ENCODE results near the gene TPSD1.

DNA sequence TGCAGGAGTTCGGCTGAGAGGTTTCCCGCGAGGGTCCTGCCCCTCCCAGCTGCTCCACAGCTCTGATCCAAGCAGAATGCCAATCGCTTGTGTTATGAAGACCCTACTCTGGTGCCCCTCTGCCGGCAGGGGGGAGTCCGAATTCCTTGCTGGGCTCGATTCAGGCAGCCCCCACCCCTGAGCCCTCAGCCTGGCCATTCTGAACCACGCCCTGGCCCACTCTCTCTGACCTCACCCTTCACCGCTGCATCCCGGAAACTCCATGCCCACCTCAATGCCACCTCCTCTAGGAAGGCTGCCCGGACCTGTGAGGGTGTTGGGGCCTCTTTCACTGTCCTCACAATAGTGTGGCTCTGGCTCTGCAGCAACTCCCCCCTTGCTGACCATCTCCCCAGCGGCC lies 45.7 kb downstream of the TPSD1 start:
- no peak for TF ChIP-seq SP1 (IDR thresholded peaks at IDR 0.05; ENCODE audit: low read depth, low read length)
- TF ChIP-seq MXI1 (IDR thresholded peaks at IDR 0.05; ENCODE audit: low read depth, low read length), result no peak
- TF ChIP-seq, protein P1, sequence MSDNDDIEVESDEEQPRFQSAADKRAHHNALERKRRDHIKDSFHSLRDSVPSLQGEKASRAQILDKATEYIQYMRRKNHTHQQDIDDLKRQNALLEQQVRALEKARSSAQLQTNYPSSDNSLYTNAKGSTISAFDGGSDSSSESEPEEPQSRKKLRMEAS (IDR thresholded peaks at IDR 0.05; ENCODE audit: low read depth, low read length), result no peak
- TF ChIP-seq, protein P2, sequence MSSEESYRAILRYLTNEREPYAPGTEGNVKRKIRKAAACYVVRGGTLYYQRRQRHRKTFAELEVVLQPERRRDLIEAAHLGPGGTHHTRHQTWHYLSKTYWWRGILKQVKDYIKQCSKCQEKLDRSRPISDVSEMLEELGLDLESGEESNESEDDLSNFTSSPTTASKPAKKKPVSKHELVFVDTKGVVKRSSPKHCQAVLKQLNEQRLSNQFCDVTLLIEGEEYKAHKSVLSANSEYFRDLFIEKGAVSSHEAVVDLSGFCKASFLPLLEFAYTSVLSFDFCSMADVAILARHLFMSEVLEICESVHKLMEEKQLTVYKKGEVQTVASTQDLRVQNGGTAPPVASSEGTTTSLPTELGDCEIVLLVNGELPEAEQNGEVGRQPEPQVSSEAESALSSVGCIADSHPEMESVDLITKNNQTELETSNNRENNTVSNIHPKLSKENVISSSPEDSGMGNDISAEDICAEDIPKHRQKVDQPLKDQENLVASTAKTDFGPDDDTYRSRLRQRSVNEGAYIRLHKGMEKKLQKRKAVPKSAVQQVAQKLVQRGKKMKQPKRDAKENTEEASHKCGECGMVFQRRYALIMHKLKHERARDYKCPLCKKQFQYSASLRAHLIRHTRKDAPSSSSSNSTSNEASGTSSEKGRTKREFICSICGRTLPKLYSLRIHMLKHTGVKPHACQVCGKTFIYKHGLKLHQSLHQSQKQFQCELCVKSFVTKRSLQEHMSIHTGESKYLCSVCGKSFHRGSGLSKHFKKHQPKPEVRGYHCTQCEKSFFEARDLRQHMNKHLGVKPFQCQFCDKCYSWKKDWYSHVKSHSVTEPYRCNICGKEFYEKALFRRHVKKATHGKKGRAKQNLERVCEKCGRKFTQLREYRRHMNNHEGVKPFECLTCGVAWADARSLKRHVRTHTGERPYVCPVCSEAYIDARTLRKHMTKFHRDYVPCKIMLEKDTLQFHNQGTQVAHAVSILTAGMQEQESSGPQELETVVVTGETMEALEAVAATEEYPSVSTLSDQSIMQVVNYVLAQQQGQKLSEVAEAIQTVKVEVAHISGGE (CRISPR knock-in tag; IDR thresholded peaks at IDR 0.05), result no peak
- TF ChIP-seq, protein P3, sequence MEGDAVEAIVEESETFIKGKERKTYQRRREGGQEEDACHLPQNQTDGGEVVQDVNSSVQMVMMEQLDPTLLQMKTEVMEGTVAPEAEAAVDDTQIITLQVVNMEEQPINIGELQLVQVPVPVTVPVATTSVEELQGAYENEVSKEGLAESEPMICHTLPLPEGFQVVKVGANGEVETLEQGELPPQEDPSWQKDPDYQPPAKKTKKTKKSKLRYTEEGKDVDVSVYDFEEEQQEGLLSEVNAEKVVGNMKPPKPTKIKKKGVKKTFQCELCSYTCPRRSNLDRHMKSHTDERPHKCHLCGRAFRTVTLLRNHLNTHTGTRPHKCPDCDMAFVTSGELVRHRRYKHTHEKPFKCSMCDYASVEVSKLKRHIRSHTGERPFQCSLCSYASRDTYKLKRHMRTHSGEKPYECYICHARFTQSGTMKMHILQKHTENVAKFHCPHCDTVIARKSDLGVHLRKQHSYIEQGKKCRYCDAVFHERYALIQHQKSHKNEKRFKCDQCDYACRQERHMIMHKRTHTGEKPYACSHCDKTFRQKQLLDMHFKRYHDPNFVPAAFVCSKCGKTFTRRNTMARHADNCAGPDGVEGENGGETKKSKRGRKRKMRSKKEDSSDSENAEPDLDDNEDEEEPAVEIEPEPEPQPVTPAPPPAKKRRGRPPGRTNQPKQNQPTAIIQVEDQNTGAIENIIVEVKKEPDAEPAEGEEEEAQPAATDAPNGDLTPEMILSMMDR (IDR thresholded peaks at IDR 0.05 in 2 of 3, conservative IDR thresholded peaks at IDR 0.05 in 1 of 3; ENCODE audit: control insufficient read depth in 2 of 3, extremely low read depth in 1 of 3, insufficient read depth in 1 of 3, low read depth in 3 of 3, low read length in 3 of 3), result no peak
- no peak for TF ChIP-seq EP300 (IDR thresholded peaks at IDR 0.05; ENCODE audit: borderline replicate concordance in 1 of 2, control insufficient read depth in 1 of 2, low read depth in 2 of 2, low read length in 2 of 2)
- TF ChIP-seq, protein P4, sequence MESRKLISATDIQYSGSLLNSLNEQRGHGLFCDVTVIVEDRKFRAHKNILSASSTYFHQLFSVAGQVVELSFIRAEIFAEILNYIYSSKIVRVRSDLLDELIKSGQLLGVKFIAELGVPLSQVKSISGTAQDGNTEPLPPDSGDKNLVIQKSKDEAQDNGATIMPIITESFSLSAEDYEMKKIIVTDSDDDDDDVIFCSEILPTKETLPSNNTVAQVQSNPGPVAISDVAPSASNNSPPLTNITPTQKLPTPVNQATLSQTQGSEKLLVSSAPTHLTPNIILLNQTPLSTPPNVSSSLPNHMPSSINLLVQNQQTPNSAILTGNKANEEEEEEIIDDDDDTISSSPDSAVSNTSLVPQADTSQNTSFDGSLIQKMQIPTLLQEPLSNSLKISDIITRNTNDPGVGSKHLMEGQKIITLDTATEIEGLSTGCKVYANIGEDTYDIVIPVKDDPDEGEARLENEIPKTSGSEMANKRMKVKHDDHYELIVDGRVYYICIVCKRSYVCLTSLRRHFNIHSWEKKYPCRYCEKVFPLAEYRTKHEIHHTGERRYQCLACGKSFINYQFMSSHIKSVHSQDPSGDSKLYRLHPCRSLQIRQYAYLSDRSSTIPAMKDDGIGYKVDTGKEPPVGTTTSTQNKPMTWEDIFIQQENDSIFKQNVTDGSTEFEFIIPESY (IDR thresholded peaks at IDR 0.05), result no peak
- TF ChIP-seq CHD1 (IDR thresholded peaks at IDR 0.05; ENCODE audit: low read depth, low read length), result no peak
- TF ChIP-seq SUZ12 (IDR thresholded peaks at IDR 0.05; ENCODE audit: unreplicated experiment), result no peak
